Tibial artery (tissue), 4 donors: ENCODE results near the gene UTP11.

ENCODE experiments used
- DNase-seq, 2 donors: peaks; one replicate each; pipeline ENCODE4 v3.0.0-alpha.2; 2019
- H3K27ac ChIP-seq, 2 donors: fragments of 200-600 bp; sonication (generic) in 1 of 2; 1 replicate in 1 of 2; 2 replicates in 1 of 2; pipeline ENCODE4 v1.5.1; 2018 to 2019; ENCODE audit warnings: mild to moderate bottlenecking in 1 of 2
- H3K27me3 ChIP-seq, 2 donors: fragments of 200-600 bp; sonication (generic) in 1 of 2; one replicate each; pipeline versions ENCODE4 v1.5.1 to v1.6.0; 2016 to 2019
- H3K36me3 ChIP-seq, 3 donors: fragments of 200-600 bp; sonication (generic) in 2 of 3; one replicate each; pipeline ENCODE4 v1.5.1; 2016 to 2019; ENCODE audit warnings: mild to moderate bottlenecking in 2 of 3
- H3K4me1 ChIP-seq, 4 donors: fragments of 200-600 bp; sonication (generic) in 2 of 4; 1 replicate in 3 of 4; 2 replicates in 1 of 4; pipeline ENCODE4 v1.5.1; 2016 to 2019
- H3K4me3 ChIP-seq, 2 donors: fragments of 200-600 bp; sonication (generic) in 1 of 2; 1 replicate in 1 of 2; 2 replicates in 1 of 2; pipeline ENCODE4 v1.5.1; 2018 to 2019; ENCODE audit warnings: mild to moderate bottlenecking in 2 of 2
- H3K9me3 ChIP-seq, 3 donors: fragments of 200-600 bp; sonication (generic) in 1 of 3; one replicate each; pipeline ENCODE4 v1.5.1; 2016 to 2019
- intact Hi-C: fragments of 100-400 bp; cut with DNase I; formaldehyde crosslinking; loops from one replicate; pipeline ENCODE4 v1.15.0; 2023; ENCODE audit warnings: low total_unique reads
- TF ChIP-seq, protein P1 (sequence below), 2 experiments: fragments of 200-600 bp in 1 of 2; fragments of 450-650 bp in 1 of 2; IDR thresholded peaks; one replicate each; pipeline ENCODE4 v1.5.1; 2017 to 2019; ENCODE audit warnings: antibody characterized with exemption in 2 of 2, mild to moderate bottlenecking in 1 of 2, moderate library complexity in 1 of 2

UTP11 gene

DNA sequence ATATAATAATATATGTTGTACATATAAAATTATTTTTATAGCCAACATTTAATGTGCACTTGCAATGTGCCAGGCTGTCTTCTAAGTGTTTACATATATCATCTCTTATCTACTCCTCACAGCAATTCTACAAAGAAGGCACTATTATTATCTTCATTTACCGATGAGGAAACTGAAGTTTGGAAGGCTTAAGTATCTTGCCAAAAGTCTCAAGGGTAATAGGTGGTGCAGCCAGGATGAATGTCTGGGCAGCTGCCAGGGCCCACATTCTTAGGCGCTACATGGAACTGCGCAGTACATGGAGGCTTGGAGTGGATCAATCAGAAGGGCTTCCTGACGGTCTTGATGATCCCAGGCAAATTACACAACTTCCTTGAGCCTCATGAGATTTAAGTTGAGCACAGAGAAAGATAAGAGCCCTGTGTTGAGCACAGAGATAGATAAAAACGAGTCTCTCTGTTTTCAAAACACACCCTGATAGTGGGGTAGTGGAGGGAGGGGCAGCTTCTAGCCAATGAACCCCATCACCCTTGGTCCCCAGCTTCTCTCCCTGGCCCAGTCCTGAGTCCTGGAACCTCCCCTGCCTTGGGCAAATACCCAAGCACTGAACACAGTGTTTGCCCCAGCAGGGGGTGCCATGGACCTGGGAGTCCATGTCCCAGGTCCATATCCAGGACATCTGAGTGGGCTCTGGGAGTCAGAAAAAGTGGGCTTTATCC lies 24.8 kb downstream of the UTP11 start:
- H3K4me3 ChIP-seq: no peak overlapping the region
- H3K9me3 ChIP-seq: no peaks in the 10 kb centered on the region
- TF ChIP-seq, protein P1, sequence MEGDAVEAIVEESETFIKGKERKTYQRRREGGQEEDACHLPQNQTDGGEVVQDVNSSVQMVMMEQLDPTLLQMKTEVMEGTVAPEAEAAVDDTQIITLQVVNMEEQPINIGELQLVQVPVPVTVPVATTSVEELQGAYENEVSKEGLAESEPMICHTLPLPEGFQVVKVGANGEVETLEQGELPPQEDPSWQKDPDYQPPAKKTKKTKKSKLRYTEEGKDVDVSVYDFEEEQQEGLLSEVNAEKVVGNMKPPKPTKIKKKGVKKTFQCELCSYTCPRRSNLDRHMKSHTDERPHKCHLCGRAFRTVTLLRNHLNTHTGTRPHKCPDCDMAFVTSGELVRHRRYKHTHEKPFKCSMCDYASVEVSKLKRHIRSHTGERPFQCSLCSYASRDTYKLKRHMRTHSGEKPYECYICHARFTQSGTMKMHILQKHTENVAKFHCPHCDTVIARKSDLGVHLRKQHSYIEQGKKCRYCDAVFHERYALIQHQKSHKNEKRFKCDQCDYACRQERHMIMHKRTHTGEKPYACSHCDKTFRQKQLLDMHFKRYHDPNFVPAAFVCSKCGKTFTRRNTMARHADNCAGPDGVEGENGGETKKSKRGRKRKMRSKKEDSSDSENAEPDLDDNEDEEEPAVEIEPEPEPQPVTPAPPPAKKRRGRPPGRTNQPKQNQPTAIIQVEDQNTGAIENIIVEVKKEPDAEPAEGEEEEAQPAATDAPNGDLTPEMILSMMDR (IDR thresholded peaks at IDR 0.05): no peak
- H3K27ac ChIP-seq: no peak overlapping the region
- intact Hi-C loops: loop anchor here (10.0 kb wide), 1 partner anchor 777 kb away; no protein-coding TSS in a partner anchor
- no peak for DNase-seq
- peaks cover 0 to 71% of the 10 kb centered on the region in 2 donors for H3K27me3 ChIP-seq
- H3K36me3 ChIP-seq: no peaks in the 10 kb centered on the region
- H3K4me1 ChIP-seq: no peaks in the 10 kb centered on the region

GRCh38 chr1:38038861-38039260 lies 26.3 kb downstream of the UTP11 start:
- Histone ChIP-seq H3K4me1 (no peaks in the 10 kb centered on the region), H3K4me3 (no peak overlapping the region), H3K9me3 (no peaks in the 10 kb centered on the region), H3K27ac (no peak overlapping the region), H3K36me3 (no peaks in the 10 kb centered on the region), H3K27me3 (peaks cover 7 to 86% of the 10 kb centered on the region in 2 donors)
- intact Hi-C loops: loop anchor here (10.0 kb wide), 1 partner anchor 776 kb away; no protein-coding TSS in a partner anchor
- TF ChIP-seq, protein P1 (IDR thresholded peaks at IDR 0.05): no peak
- no peak for DNase-seq

GRCh38 chr1:38039331-38040088 lies 27.0 kb downstream of the UTP11 start:
- intact Hi-C loops: loop anchor here (10.0 kb wide), 1 partner anchor 775 kb away; no protein-coding TSS in a partner anchor
- H3K9me3 ChIP-seq: no peaks in the 10 kb centered on the region
- H3K27ac ChIP-seq: no peak overlapping the region
- DNase-seq: no peak
- no peak overlapping the region for H3K4me3 ChIP-seq
- TF ChIP-seq, protein P1 (IDR thresholded peaks at IDR 0.05): no peak
- H3K4me1 ChIP-seq: peaks cover 0 to 6% (median 2%) of the 10 kb centered on the region in 4 donors
- no peaks in the 10 kb centered on the region for H3K36me3 ChIP-seq
- H3K27me3 ChIP-seq: peaks cover 10 to 92% of the 10 kb centered on the region in 2 donors

- H3K4me3 ChIP-seq: no peak overlapping the region
- H3K27ac ChIP-seq: no peak overlapping the region
- TF ChIP-seq, protein P1 (IDR thresholded peaks at IDR 0.05): no peak
- DNase-seq: no peak
- no peaks in the 10 kb centered on the region for H3K9me3 ChIP-seq
- H3K4me1 ChIP-seq: peaks cover 0 to 26% (median 18%) of the 10 kb centered on the region in 4 donors
- H3K36me3 ChIP-seq: no peaks in the 10 kb centered on the region
- intact Hi-C loops: no loop called here
- H3K27me3 ChIP-seq: peaks cover 10 to 83% of the 10 kb centered on the region in 2 donors
These were observed 29.7 kb downstream of the UTP11 start for GRCh38 chr1:38041936-38042834.

DNA sequence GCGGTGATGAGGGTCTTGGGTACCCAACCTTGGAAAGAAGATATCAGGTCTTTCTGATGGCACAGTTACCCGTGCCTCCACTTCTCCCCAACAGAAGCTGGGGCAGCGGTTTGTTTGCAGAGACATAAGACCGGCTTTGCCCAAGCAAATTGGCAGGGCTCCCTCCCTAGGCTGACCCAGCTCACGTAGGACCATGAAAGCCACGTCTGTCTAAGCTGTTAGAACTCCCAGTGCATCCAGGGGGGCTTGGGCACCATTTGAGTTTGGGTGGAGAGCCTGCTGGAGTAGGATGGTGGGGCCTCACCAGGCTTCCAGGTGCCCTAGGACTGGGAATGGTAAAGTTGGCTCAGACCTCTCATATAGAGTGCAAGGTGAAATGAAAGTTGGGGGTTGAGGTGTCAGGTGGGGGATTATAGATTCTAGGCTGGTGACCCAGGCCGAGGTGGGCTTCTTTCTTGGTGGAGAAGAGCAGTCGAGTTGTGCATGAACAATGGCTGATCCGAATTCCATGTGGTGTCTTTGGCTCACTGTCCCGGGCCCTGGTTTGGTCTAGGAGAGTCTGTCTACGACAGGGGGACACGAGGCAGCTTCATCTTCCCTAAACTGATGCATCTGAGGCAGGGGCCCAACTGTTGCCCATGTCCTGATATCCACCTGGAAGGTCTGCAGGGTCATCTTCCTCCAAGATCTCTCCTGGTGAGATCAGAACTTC lies 30.7 kb downstream of the UTP11 start:
- no peaks in the 10 kb centered on the region for H3K9me3 ChIP-seq
- intact Hi-C loops: no loop called here
- H3K36me3 ChIP-seq: no peaks in the 10 kb centered on the region
- DNase-seq: no peak
- TF ChIP-seq, protein P1 (IDR thresholded peaks at IDR 0.05): no peak
- no peak overlapping the region for H3K27ac ChIP-seq
- H3K4me3 ChIP-seq: no peak overlapping the region
- H3K27me3 ChIP-seq: peaks cover 10 to 73% of the 10 kb centered on the region in 2 donors
- H3K4me1 ChIP-seq: peaks cover 0 to 36% (median 25%) of the 10 kb centered on the region in 4 donors
